Measurements from ENCODE around the gene MIS12. TPM values are rescaled to one million over a fixed set of nuclear protein-coding genes. Genes with fewer than 3 reads are reported as not detected.

MIS12 gene
- total and polyA plus RNA-seq, 2 of the 13 experiments (the other 11 are each of a cell fraction or from before 2014, with no cell fraction given) = 13.4 to 28.0 TPM

DNA sequence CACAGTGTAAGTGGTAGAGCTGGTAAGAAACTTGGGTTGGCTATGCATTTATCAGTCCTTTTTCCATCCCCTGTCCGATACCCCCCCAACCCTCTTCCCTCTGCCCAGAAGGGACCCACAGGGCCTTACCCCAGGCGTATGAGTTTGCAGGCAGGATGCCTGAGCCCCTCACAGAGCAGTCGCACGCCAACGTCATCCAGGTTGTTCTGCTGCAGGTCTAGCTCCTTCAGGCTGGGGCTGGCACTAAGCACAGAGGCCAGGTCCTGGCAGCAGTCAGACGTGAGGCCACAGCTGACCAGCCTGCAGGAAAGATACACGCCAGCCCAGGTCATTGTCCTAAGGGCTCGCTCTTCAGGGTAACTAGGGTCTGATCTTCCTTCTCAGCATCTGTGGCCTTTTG, 52.9 kb downstream of the MIS12 start:
- 53% methylated on average over 8 of the region's 8 CpGs for WGBS (ENCODE audit: low lambda C conversion rate)
- CTCF ChIA-PET (ENCODE audit: low intra/inter-chr PET ratio, low total read pairs) = no interaction called here

DNA sequence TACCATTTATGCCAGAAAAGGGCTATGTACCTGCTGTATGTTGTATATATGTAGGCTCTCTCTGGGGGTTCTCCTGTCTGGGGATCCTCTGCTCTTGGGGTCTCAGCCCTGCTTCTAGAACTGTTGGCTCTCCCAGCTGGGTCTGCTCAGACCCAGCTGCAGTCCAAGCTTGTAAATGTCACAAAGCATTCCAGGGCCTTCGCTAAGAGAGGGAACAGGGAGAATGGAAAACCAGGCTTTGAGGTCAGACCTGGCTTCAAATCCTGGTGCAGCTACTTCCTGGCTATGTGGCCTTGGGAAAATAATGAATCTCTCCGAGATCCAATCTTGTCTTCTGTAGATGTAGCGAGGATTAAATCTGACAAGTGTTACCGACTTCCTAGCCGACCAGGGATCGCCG, 54.0 kb downstream of the MIS12 start:
- in situ Hi-C loops (cut with HindIII; ENCODE audit: extremely low pct_ligation_motif_present, low pct_unique_long_range_greater_than_20kb) = no loop called here
- H3K79me2 ChIP-seq (ENCODE audit: insufficient read depth, low read length) = no peaks in the 10 kb centered on the region
- no peak for DNase-seq (ENCODE audit: low spot score)
- POLR2A ChIA-PET = no interaction called here
- H3K36me3 ChIP-seq (replicated peaks in 1 of 2; ENCODE audit: control insufficient read depth in 1 of 2, insufficient read depth in 2 of 2, low read length in 2 of 2) = no peaks in the 10 kb centered on the region
- CTCF ChIA-PET (ENCODE audit: low intra/inter-chr PET ratio, low total read pairs) = no interaction called here
- no peaks in the 10 kb centered on the region for H3K4me1 ChIP-seq (ENCODE audit: insufficient read depth, low read length)
- TF ChIP-seq, protein P1, sequence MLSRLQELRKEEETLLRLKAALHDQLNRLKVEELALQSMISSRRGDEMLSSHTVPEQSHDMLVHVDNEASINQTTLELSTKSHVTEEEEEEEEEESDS (CRISPR knock-in tag; IDR thresholded peaks at IDR 0.05; ENCODE audit: borderline replicate concordance) = no peak
- TF ChIP-seq AGO2 (optimal IDR thresholded peaks at IDR 0.05; ENCODE audit: low read depth, low read length) (no peak), PPARG (CRISPR knock-in tag; conservative IDR thresholded peaks at IDR 0.05) (no peak), MAZ (IDR thresholded peaks at IDR 0.05; ENCODE audit: borderline replicate concordance, low read depth, low read length) (no peak), MAZ (CRISPR knock-in tag; IDR thresholded peaks at IDR 0.05; ENCODE audit: low read depth) (no peak), JUNB (CRISPR knock-in tag; IDR thresholded peaks at IDR 0.05; ENCODE audit: borderline replicate concordance) (no peak), KDM5B (CRISPR knock-in tag; IDR thresholded peaks at IDR 0.05; ENCODE audit: borderline replicate concordance) (no peak), CHD4 (IDR thresholded peaks at IDR 0.05; ENCODE audit: borderline replicate concordance, low read length) (no peak), FOXK2 (IDR thresholded peaks at IDR 0.05) (no peak), ZNF331 (CRISPR knock-in tag; IDR thresholded peaks at IDR 0.05) (no peak), KLF13 (CRISPR knock-in tag; IDR thresholded peaks at IDR 0.05) (no peak), SMYD3 (CRISPR knock-in tag; IDR thresholded peaks at IDR 0.05) (no peak), KMT2B (CRISPR knock-in tag; IDR thresholded peaks at IDR 0.05) (no peak), KLF9 (CRISPR knock-in tag; IDR thresholded peaks at IDR 0.05; ENCODE audit: low read depth) (no peak)
- TF ChIP-seq, protein P2, sequence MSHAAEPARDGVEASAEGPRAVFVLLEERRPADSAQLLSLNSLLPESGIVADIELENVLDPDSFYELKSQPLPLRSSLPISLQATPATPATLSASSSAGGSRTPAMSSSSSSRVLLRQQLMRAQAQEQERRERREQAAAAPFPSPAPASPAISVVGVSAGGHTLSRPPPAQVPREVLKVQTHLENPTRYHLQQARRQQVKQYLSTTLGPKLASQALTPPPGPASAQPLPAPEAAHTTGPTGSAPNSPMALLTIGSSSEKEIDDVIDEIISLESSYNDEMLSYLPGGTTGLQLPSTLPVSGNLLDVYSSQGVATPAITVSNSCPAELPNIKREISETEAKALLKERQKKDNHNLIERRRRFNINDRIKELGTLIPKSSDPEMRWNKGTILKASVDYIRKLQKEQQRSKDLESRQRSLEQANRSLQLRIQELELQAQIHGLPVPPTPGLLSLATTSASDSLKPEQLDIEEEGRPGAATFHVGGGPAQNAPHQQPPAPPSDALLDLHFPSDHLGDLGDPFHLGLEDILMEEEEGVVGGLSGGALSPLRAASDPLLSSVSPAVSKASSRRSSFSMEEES (CRISPR knock-in tag; IDR thresholded peaks at IDR 0.05) = no peak
- H3K27me3 ChIP-seq (ENCODE audit: control insufficient read depth in 1 of 2, insufficient read depth in 2 of 2, low read length in 2 of 2) = peaks cover 3 to 13% of the 10 kb centered on the region in 2 experiments; a peak in 3 of 5 replicates
- H3K9ac ChIP-seq (ENCODE audit: insufficient read depth, low read depth, low read length) = no peak overlapping the region
- no peak for FAIRE-seq
- ATAC-seq = no peak
- H2AFZ ChIP-seq (ENCODE audit: low read length) = no peak overlapping the region
- intact Hi-C loops (cut with micrococcal nuclease; ENCODE audit: unreplicated experiment) = no loop called here
- no peaks in the 10 kb centered on the region for H4K20me1 ChIP-seq (ENCODE audit: insufficient read depth, low read length)
- H3K27ac ChIP-seq (ENCODE audit: extremely low read length, insufficient read depth, low read length) = no peak overlapping the region
- no TSS peak for BruUV-seq (replicated peaks)
- H3K4me3 ChIP-seq (replicated peaks in 1 of 3; ENCODE audit: insufficient read depth in 1 of 3, low read depth in 2 of 3, low read length in 3 of 3) = no peak overlapping the region
- H3K4me2 ChIP-seq (ENCODE audit: low read depth, low read length) = no peak overlapping the region
- 8% methylated on average over 5 of the region's 7 CpGs for WGBS (ENCODE audit: low lambda C conversion rate)
- H3K9me3 ChIP-seq (ENCODE audit: low read length) = no peaks in the 10 kb centered on the region

More for the DNA sequence above, 52.9 kb downstream of the MIS12 start:
- Histone ChIP-seq H3K4me1 (ENCODE audit: insufficient read depth, low read length) (no peaks in the 10 kb centered on the region), H4K20me1 (ENCODE audit: insufficient read depth, low read length) (no peaks in the 10 kb centered on the region), H3K27me3 (ENCODE audit: control insufficient read depth in 1 of 2, insufficient read depth in 2 of 2, low read length in 2 of 2) (peaks cover 3 to 15% of the 10 kb centered on the region in 2 experiments; a peak in 3 of 5 replicates), H3K9me3 (ENCODE audit: low read length) (no peaks in the 10 kb centered on the region), H3K36me3 (replicated peaks in 1 of 2; ENCODE audit: control insufficient read depth in 1 of 2, insufficient read depth in 2 of 2, low read length in 2 of 2) (no peaks in the 10 kb centered on the region), H3K79me2 (ENCODE audit: insufficient read depth, low read length) (no peaks in the 10 kb centered on the region), H2AFZ (ENCODE audit: low read length) (no peak overlapping the region), H3K9ac (ENCODE audit: insufficient read depth, low read depth, low read length) (no peak overlapping the region), H3K4me2 (ENCODE audit: low read depth, low read length) (no peak overlapping the region), H3K4me3 (replicated peaks in 1 of 3; ENCODE audit: insufficient read depth in 1 of 3, low read depth in 2 of 3, low read length in 3 of 3) (no peak overlapping the region), H3K27ac (ENCODE audit: extremely low read length, insufficient read depth, low read length) (no peak overlapping the region)
- no TSS peak for BruUV-seq (replicated peaks)
- DNase-seq (ENCODE audit: low spot score) (no peak), ATAC-seq (no peak), FAIRE-seq (no peak)
- in situ Hi-C loops (cut with HindIII; ENCODE audit: extremely low pct_ligation_motif_present, low pct_unique_long_range_greater_than_20kb) = no loop called here
- POLR2A ChIA-PET = no interaction called here
- no peak for TF ChIP-seq FOXJ3 (CRISPR knock-in tag; IDR thresholded peaks at IDR 0.05; ENCODE audit: borderline replicate concordance)
- TF ChIP-seq, protein P3, sequence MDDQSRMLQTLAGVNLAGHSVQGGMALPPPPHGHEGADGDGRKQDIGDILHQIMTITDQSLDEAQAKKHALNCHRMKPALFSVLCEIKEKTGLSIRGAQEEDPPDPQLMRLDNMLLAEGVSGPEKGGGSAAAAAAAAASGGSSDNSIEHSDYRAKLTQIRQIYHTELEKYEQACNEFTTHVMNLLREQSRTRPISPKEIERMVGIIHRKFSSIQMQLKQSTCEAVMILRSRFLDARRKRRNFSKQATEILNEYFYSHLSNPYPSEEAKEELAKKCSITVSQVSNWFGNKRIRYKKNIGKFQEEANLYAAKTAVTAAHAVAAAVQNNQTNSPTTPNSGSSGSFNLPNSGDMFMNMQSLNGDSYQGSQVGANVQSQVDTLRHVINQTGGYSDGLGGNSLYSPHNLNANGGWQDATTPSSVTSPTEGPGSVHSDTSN (CRISPR knock-in tag; IDR thresholded peaks at IDR 0.05; ENCODE audit: borderline replicate concordance) = no peak
- no peak for TF ChIP-seq ZNF30 (CRISPR knock-in tag; IDR thresholded peaks at IDR 0.05)
- no peak for TF ChIP-seq FOXO1 (CRISPR knock-in tag; IDR thresholded peaks at IDR 0.05)
- no peak for TF ChIP-seq JARID2 (CRISPR knock-in tag; IDR thresholded peaks at IDR 0.05; ENCODE audit: insufficient replicate concordance)
- TF ChIP-seq ZBTB7B (CRISPR knock-in tag; IDR thresholded peaks at IDR 0.05) = no peak
- TF ChIP-seq ZNF160 (CRISPR knock-in tag; IDR thresholded peaks at IDR 0.05) = no peak
- TF ChIP-seq GZF1 (CRISPR knock-in tag; IDR thresholded peaks at IDR 0.05) = no peak
- no peak for TF ChIP-seq KMT2A (CRISPR knock-in tag; IDR thresholded peaks at IDR 0.05)
- TF ChIP-seq MBD4 (IDR thresholded peaks at IDR 0.05; ENCODE audit: borderline replicate concordance, low read length) = no peak
- intact Hi-C loops (cut with micrococcal nuclease; ENCODE audit: unreplicated experiment) = no loop called here

Data from HepG2 (cell line).